Tongue (tissue), 2 donors: Measurements from ENCODE around the gene HYAL3. TPM values are rescaled to one million over a fixed set of nuclear protein-coding genes. Genes with fewer than 3 reads are reported as not detected.
A peak's percentile ranks its signal among the peaks of the same experiment; 100 is the strongest.
"Not testable (repeated sequence)": the region's sequence is repeated elsewhere in the genome, so short reads cannot be mapped to it uniquely, and the experiment has no call there.

Experiments
- DNase-seq: peaks from one replicate; pipeline ENCODE4 v3.0.0-alpha.2; 2015
- total RNA-seq: library from RNA; depleted of rRNA; stranded (reverse); fragments of >200 nt; gene quantifications from one replicate; pipeline ENCODE4 v1.2.3, GENCODE V29; 2014

HYAL3 gene
- total RNA-seq, 1 donor from 2014 or later: 3.1 TPM

- DNase-seq: no peak
Observed at GRCh38 chr3:50314342-50314741, 15.1 kb upstream of the HYAL3 start.

- DNase-seq: not testable (repeated sequence)
Observed at GRCh38 chr3:50312041-50312440, 12.8 kb upstream of the HYAL3 start.

- no peak for DNase-seq
Observed at GRCh38 chr3:50304601-50305000, 5.4 kb upstream of the HYAL3 start.

GRCh38 chr3:50303013-50303815 lies 4.0 kb upstream of the HYAL3 start, which contains the start of gene HYAL1:
Gene HYAL1 (minus strand): TSS chr3:50303574. CDS start chr3:50302956, 618 bp downstream.
- no peak for DNase-seq

- DNase-seq: no peak
Observed at GRCh38 chr3:50302095-50303012, 3.1 kb upstream of the HYAL3 start.

- no peak for DNase-seq
Observed at GRCh38 chr3:50300681-50301254, 1.6 kb upstream of the HYAL3 start.

- DNase-seq: peak; percentile 42
Observed at GRCh38 chr3:50299929-50300680, 900 bp upstream of the HYAL3 start.

- no peak for DNase-seq
Observed at GRCh38 chr3:50299638-50299928, 378 bp upstream of the HYAL3 start.

- no peak for DNase-seq
Observed at GRCh38 chr3:50297896-50298725, 1.1 kb downstream of the HYAL3 start.

- no peak for DNase-seq
Observed at GRCh38 chr3:50297384-50297775, 1.8 kb downstream of the HYAL3 start.

GRCh38 chr3:50296721-50297383 lies 2.4 kb downstream of the HYAL3 start:
- DNase-seq: no peak

- no peak for DNase-seq
Observed at GRCh38 chr3:50295553-50296431, 3.4 kb downstream of the HYAL3 start.

- no peak for DNase-seq
Observed at GRCh38 chr3:50294492-50295403, 4.5 kb downstream of the HYAL3 start.

GRCh38 chr3:50294089-50294488 lies 5.1 kb downstream of the HYAL3 start:
- DNase-seq: no peak

- no peak for DNase-seq
Observed at GRCh38 chr3:50293079-50293801, 6.0 kb downstream of the HYAL3 start.

- DNase-seq: peak; percentile 99
Observed at GRCh38 chr3:50292159-50293078, 6.8 kb downstream of the HYAL3 start, which contains the start of gene IFRD2. Gene IFRD2 (minus strand): TSS chr3:50292429. CDS start chr3:50292274, 155 bp downstream.
